H1 (cell line): ENCODE results near the gene HOMER2. TPM values are rescaled to one million over a fixed set of nuclear protein-coding genes. Genes with fewer than 3 reads are reported as not detected.

Source experiments
- CTCF ChIA-PET: fragments of 300-600 bp; sonication (Branson Sonifier 250); formaldehyde crosslinking; loops from one replicate; lab custom pipeline; 2021; ENCODE audit not compliant: partially characterized antibody; lab: Charles Lee
- POLR2A ChIA-PET: fragments of 300-600 bp; sonication (Branson Sonifier 250); formaldehyde crosslinking; loops from one replicate; lab custom pipeline; 2021; ENCODE audit warnings: inconsistent platforms; ENCODE audit not compliant: partially characterized antibody; lab: Charles Lee
- DNase-seq, 2 experiments: peaks; one replicate each; pipeline versions ENCODE4 v3.0.0 to v3.0.0-alpha.2; 2010 to 2022; ENCODE audit warnings: low spot score in 2 of 2, low read depth in 1 of 2, mixed read lengths in 1 of 2
- FAIRE-seq: peaks from 2 replicates; lab custom pipeline; 2011; peaks lifted over from hg19 to GRCh38; lab: Jason Lieb, UNC
- H2AFZ ChIP-seq: 2 replicates; pipeline ENCODE4 v1.8.1; 2012; ENCODE audit warnings: low read length, inconsistent platforms
- H2AK5ac ChIP-seq: 2 replicates; pipeline ENCODE4 v1.6.1; 2013; ENCODE audit warnings: low read depth, low read length
- H2BK120ac ChIP-seq: replicated peaks from 2 replicates; pipeline ENCODE3; 2013; ENCODE audit warnings: low read depth, low read length, inconsistent platforms
- H2BK12ac ChIP-seq: 2 replicates; pipeline ENCODE4 v1.6.1; 2013; ENCODE audit warnings: low read depth, low read length
- H2BK15ac ChIP-seq: 2 replicates; pipeline ENCODE4 v1.6.1; 2013; ENCODE audit warnings: low read length
- H2BK20ac ChIP-seq: 2 replicates; pipeline ENCODE4 v1.6.1; 2013; ENCODE audit warnings: low read length
- H2BK5ac ChIP-seq: 2 replicates; pipeline ENCODE4 v1.6.1; 2013; ENCODE audit warnings: low read depth, low read length
- H3K14ac ChIP-seq: 2 replicates; pipeline ENCODE4 v1.6.1; 2013; ENCODE audit warnings: inconsistent platforms; ENCODE audit not compliant: insufficient read length
- H3K18ac ChIP-seq: 2 replicates; pipeline ENCODE4 v1.6.1; 2013; ENCODE audit warnings: low read length; ENCODE audit errors: extremely low read depth
- H3K23ac ChIP-seq: 2 replicates; pipeline ENCODE4 v1.6.1; 2013; ENCODE audit warnings: inconsistent platforms; ENCODE audit not compliant: insufficient read length
- H3K23me2 ChIP-seq: 2 replicates; pipeline ENCODE4 v1.6.1; 2013; ENCODE audit warnings: low read depth, low read length
- H3K27ac ChIP-seq: 2 replicates; pipeline ENCODE4 v1.6.1; 2011; ENCODE audit warnings: low read depth, low read length, inconsistent platforms
- H3K27me3 ChIP-seq, 4 experiments: replicated peaks in 1 of 4; 1 replicate in 1 of 4; 2 replicates in 3 of 4; pipeline versions ENCODE4 v1.6.1 to v1.8.1; 2011 to 2013; ENCODE audit warnings: low read length in 3 of 4, mild to moderate bottlenecking in 3 of 4, inconsistent platforms in 2 of 4, mixed read lengths in 2 of 4, moderate library complexity in 1 of 4; ENCODE audit not compliant: control insufficient read depth in 3 of 4, insufficient read depth in 3 of 4; ENCODE audit errors: extremely low read depth in 1 of 4
- H3K36me3 ChIP-seq, 4 experiments: 2 replicates each; pipeline versions ENCODE4 v1.6.1 to v1.8.1; 2011 to 2013; ENCODE audit warnings: mild to moderate bottlenecking in 4 of 4, low read length in 3 of 4, moderate library complexity in 2 of 4, control low read depth in 1 of 4, inconsistent platforms in 1 of 4; ENCODE audit not compliant: insufficient read depth in 4 of 4, control insufficient read depth in 2 of 4
- H3K4ac ChIP-seq: replicated peaks from 2 replicates; pipeline ENCODE3; 2013; ENCODE audit warnings: low read length, low read depth, mixed read lengths, inconsistent platforms; ENCODE audit not compliant: insufficient read length
- H3K4me1 ChIP-seq, 4 experiments: replicated peaks in 1 of 4; 1 replicate in 1 of 4; 2 replicates in 3 of 4; pipeline versions ENCODE4 v1.6.1 to v1.8.1; 2011 to 2013; ENCODE audit warnings: low read length in 3 of 4, inconsistent platforms in 2 of 4, mixed read lengths in 1 of 4; ENCODE audit not compliant: insufficient read depth in 4 of 4, control insufficient read depth in 3 of 4
- H3K4me2 ChIP-seq, 2 experiments: 2 replicates each; pipeline versions ENCODE4 v1.6.1 to v1.8.1; 2011 to 2013; ENCODE audit warnings: low read depth in 2 of 2, low read length in 2 of 2, control low read depth in 1 of 2, inconsistent platforms in 1 of 2, mild to moderate bottlenecking in 1 of 2; ENCODE audit not compliant: insufficient read depth in 1 of 2
- H3K4me3 ChIP-seq, 4 experiments: fragments of 200-600, 300-600 bp in 1 of 4; sonication (generic), shearing (Covaris generic), sonication (Bioruptor Twin) in 1 of 4; 2 replicates each; pipeline versions ENCODE4 v1.5.1 to v1.8.1; 2011 to 2016; ENCODE audit warnings: low read length in 4 of 4, low read depth in 3 of 4, control low read depth in 2 of 4, inconsistent platforms in 2 of 4, mild to moderate bottlenecking in 2 of 4, mixed read lengths in 1 of 4, moderate library complexity in 1 of 4; ENCODE audit not compliant: insufficient read depth in 2 of 4; ENCODE audit errors: extremely low read depth in 1 of 4
- H3K56ac ChIP-seq: replicated peaks from 2 replicates; pipeline ENCODE3; 2013; ENCODE audit warnings: low read depth, mild to moderate bottlenecking, mixed read lengths, low read length, inconsistent platforms; ENCODE audit not compliant: insufficient read length
- H3K79me1 ChIP-seq: 2 replicates; pipeline ENCODE4 v1.6.1; 2013; ENCODE audit warnings: low read depth, low read length, control low read depth
- H3K79me2 ChIP-seq, 2 experiments: 2 replicates each; pipeline versions ENCODE4 v1.6.1 to v1.8.1; 2012 to 2013; ENCODE audit warnings: low read length in 2 of 2, mild to moderate bottlenecking in 2 of 2, inconsistent platforms in 1 of 2; ENCODE audit not compliant: insufficient read depth in 2 of 2, control insufficient read depth in 1 of 2
- H3K9ac ChIP-seq, 4 experiments: replicated peaks in 1 of 4; 1 replicate in 1 of 4; 2 replicates in 3 of 4; pipeline versions ENCODE4 v1.6.1 to v1.8.1; 2011 to 2013; ENCODE audit warnings: low read depth in 3 of 4, low read length in 3 of 4, control low read depth in 2 of 4, mild to moderate bottlenecking in 2 of 4, moderate library complexity in 2 of 4, inconsistent platforms in 1 of 4; ENCODE audit errors: extremely low read depth in 1 of 4
- H3K9me3 ChIP-seq, 2 experiments: 2 replicates each; pipeline versions ENCODE4 v1.6.1 to v1.8.1; 2012 to 2013; ENCODE audit warnings: mild to moderate bottlenecking in 2 of 2, moderate library complexity in 2 of 2, control low read depth in 1 of 2, inconsistent platforms in 1 of 2, low read depth in 1 of 2, low read length in 1 of 2, mixed read lengths in 1 of 2; ENCODE audit not compliant: insufficient read depth in 2 of 2
- H4K20me1 ChIP-seq, 2 experiments: replicated peaks in 1 of 2; 2 replicates each; pipeline versions ENCODE3 to v1.8.1; 2011 to 2013; ENCODE audit warnings: inconsistent platforms in 2 of 2, low read length in 2 of 2, mild to moderate bottlenecking in 1 of 2; ENCODE audit not compliant: insufficient read depth in 2 of 2, control insufficient read depth in 1 of 2
- H4K5ac ChIP-seq: 2 replicates; pipeline ENCODE4 v1.6.1; 2013; ENCODE audit warnings: low read length, low read depth, mixed read lengths, inconsistent platforms; ENCODE audit not compliant: insufficient read length
- H4K8ac ChIP-seq: 2 replicates; pipeline ENCODE4 v1.8.0; 2013; ENCODE audit warnings: mild to moderate bottlenecking, moderate library complexity, low read length, inconsistent platforms; ENCODE audit not compliant: insufficient read depth; ENCODE audit errors: extremely low read depth
- H4K91ac ChIP-seq: replicated peaks from 2 replicates; pipeline ENCODE3; 2013; ENCODE audit warnings: low read length, mixed read lengths, inconsistent platforms; ENCODE audit not compliant: insufficient read length
- ATF2 ChIP-seq: IDR thresholded peaks from 2 replicates; pipeline ENCODE4 v1.6.1; 2012; ENCODE audit warnings: low read length, inconsistent platforms
- CHD1 ChIP-seq: IDR thresholded peaks from 2 replicates; pipeline ENCODE4 v1.6.1; 2012; ENCODE audit warnings: low read depth, low read length, improper control_type of control experiment
- JUN ChIP-seq: IDR thresholded peaks from 2 replicates; pipeline ENCODE4 v1.6.1; 2011; ENCODE audit warnings: low read depth, mild to moderate bottlenecking, improper control_type of control experiment, low read length
- MAX ChIP-seq: IDR thresholded peaks from 2 replicates; pipeline ENCODE4 v1.6.1; 2012; ENCODE audit warnings: inconsistent platforms
- POLR2A ChIP-seq, 2 experiments: IDR thresholded peaks; 1 replicate in 1 of 2; 2 replicates in 1 of 2; pipeline ENCODE4 v1.6.1; 2011; ENCODE audit warnings: low read depth in 2 of 2, low read length in 2 of 2, mild to moderate bottlenecking in 2 of 2; ENCODE audit errors: control extremely low read depth in 1 of 2
- RBBP5 ChIP-seq: IDR thresholded peaks from 2 replicates; pipeline ENCODE4 v1.7.1; 2012; ENCODE audit warnings: low read depth, mild to moderate bottlenecking, inconsistent platforms, low read length, moderate library complexity, borderline replicate concordance
- SAP30 ChIP-seq: fragments of 300-600 bp; sonication (generic); IDR thresholded peaks from 2 replicates; pipeline ENCODE4 v1.7.1; 2012; ENCODE audit warnings: low read length, moderate library complexity, mild to moderate bottlenecking, inconsistent platforms; ENCODE audit not compliant: insufficient read depth, insufficient replicate concordance
- TBP ChIP-seq: IDR thresholded peaks from 2 replicates; pipeline ENCODE4 v1.6.1; 2011; ENCODE audit warnings: low read depth, low read length, improper control_type of control experiment
- TCF12 ChIP-seq: IDR thresholded peaks from 2 replicates; pipeline ENCODE4 v1.6.1; 2011; ENCODE audit warnings: low read depth, mild to moderate bottlenecking, low read length
- USF2 ChIP-seq: IDR thresholded peaks from 2 replicates; pipeline ENCODE4 v1.6.1; 2011; ENCODE audit warnings: low read length, improper control_type of control experiment
- YY1 ChIP-seq: IDR thresholded peaks from 2 replicates; pipeline ENCODE4 v1.6.1; 2011; ENCODE audit warnings: low read depth, mild to moderate bottlenecking, low read length
- WGBS, 2 experiments: shearing (Covaris generic) in 1 of 2; methylation state at CpG; one replicate each; pipeline versions ENCODE4 v1.1.6 to v1.1.7; 2013 to 2015; ENCODE audit warnings: low lambda C conversion rate in 2 of 2, mixed read lengths in 2 of 2, inconsistent platforms in 1 of 2, low coverage in 1 of 2, missing lambda C conversion rate in 1 of 2; ENCODE audit not compliant: insufficient replicate concordance in 2 of 2, insufficient coverage in 1 of 2, insufficient read length in 1 of 2; ENCODE audit errors: extremely low coverage in 1 of 2, missing lambda C conversion rate in 1 of 2; 5-methylcytosine and 5-hydroxymethylcytosine counted together
- polyA plus RNA-seq, 7 experiments: library from polyadenylated mRNA; depleted of rRNA in 3 of 7; stranded (reverse) in 5 of 7; unstranded in 2 of 7; fragments of >200 nt in 5 of 7; fragments of 200-250 nt in 2 of 7; gene quantifications; 1 replicate in 5 of 7; 2 replicates in 1 of 7; 4 replicates in 1 of 7; pipeline versions ENCODE4 v1.2.1 to v1.2.3, GENCODE V29; 2011 to 2013; ENCODE audit warnings: missing spikeins in 2 of 7, mixed read lengths in 2 of 7
- total RNA-seq: library from RNA; stranded (reverse); fragmentation: NEBNext Ultra II Directional; extraction: Animal tissue kit (Norgen Biotek cat#: 25700); gene quantifications from 2 replicates; pipeline ENCODE4 v1.2.1, GENCODE V29; 2021

The HOMER2 gene
- total and polyA plus RNA-seq, 2 of the 8 experiments (the other 6 are each of a cell fraction or from before 2014, with no cell fraction given), result 12.5 to 27.6 TPM

- Histone ChIP-seq H3K9ac (no peak overlapping the region), H3K4ac (no peak overlapping the region), H2BK15ac (0 out of 2 replicates have a peak overlapping the region, but pooled peaks have one; percentile 40), H3K79me2 (no peaks in the 10 kb centered on the region), H2BK12ac (no peak overlapping the region), H2AFZ (no peak overlapping the region), H4K5ac (no peak overlapping the region), H3K79me1 (no peaks in the 10 kb centered on the region), H2BK5ac (no peak overlapping the region), H3K27me3 (peaks cover 0 to 17% (median 10%) of the 10 kb centered on the region in 4 experiments; a peak in 5 of 7 replicates), H3K27ac (no peak overlapping the region), H3K36me3 (no peaks in the 10 kb centered on the region), H2BK120ac (no peak overlapping the region), H4K20me1 (peaks cover 0 to 2% of the 10 kb centered on the region in 2 experiments), H3K23ac (no peak overlapping the region), H3K4me3 (no peak overlapping the region), H3K4me1 (no peaks in the 10 kb centered on the region; a peak in 1 of 7 replicates), H2BK20ac (no peak overlapping the region), H3K9me3 (no peaks in the 10 kb centered on the region), H4K8ac (no peak overlapping the region), H4K91ac (no peak overlapping the region), H3K56ac (no peak overlapping the region), H2AK5ac (no peak overlapping the region), H3K18ac (no peak overlapping the region), H3K4me2 (no peak overlapping the region; a peak in 1 of 4 replicates), H3K23me2 (peaks cover 3% of the 10 kb centered on the region; the same call in 1 of the 2 replicates), H3K14ac (no peak overlapping the region)
- 88% methylated on average over 6 of the region's 6 CpGs; no CpG with 5 or more reads in 1 of the 2 experiments for WGBS, 2 experiments
- ChIA-PET POLR2A (no interaction called here), CTCF (no interaction called here)
- FAIRE-seq (no peak), DNase-seq (no peak)
- TF ChIP-seq JUN (no peak), TCF12 (no peak), TBP (no peak), CHD1 (no peak), MAX (no peak), USF2 (no peak), RBBP5 (no peak), POLR2A (IDR thresholded peaks at IDR 0.05; ENCODE audit: control extremely low read depth in 1 of 2, low read depth in 2 of 2, low read length in 2 of 2) (no peak), YY1 (no peak), ATF2 (no peak), SAP30 (no peak)
These were observed 1.7 kb downstream of the HOMER2 start for GRCh38 chr15:82950746-82951370.
